ENCODE data around the gene SYNJ1.

The SYNJ1 gene

DNA sequence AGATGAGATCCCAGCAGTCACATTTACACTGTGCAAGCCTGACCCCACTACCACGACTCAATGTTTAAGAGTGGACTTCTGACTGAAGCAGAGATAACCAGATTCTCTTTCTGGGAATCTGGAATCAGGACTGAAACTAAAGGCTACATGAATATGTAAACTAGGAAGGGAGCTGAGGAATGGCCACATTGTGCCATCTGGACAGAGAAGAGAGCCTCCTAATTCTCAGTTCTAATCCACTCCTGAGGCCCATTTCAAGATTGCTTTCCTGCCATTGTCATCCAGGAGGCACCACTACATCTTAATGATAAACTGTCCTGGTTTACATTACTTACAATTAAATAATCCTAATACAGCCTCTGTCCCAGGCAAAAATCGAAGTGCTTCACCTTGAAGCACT is 37.2 kb upstream of the SYNJ1 start:
- TF ChIP-seq, protein P1, sequence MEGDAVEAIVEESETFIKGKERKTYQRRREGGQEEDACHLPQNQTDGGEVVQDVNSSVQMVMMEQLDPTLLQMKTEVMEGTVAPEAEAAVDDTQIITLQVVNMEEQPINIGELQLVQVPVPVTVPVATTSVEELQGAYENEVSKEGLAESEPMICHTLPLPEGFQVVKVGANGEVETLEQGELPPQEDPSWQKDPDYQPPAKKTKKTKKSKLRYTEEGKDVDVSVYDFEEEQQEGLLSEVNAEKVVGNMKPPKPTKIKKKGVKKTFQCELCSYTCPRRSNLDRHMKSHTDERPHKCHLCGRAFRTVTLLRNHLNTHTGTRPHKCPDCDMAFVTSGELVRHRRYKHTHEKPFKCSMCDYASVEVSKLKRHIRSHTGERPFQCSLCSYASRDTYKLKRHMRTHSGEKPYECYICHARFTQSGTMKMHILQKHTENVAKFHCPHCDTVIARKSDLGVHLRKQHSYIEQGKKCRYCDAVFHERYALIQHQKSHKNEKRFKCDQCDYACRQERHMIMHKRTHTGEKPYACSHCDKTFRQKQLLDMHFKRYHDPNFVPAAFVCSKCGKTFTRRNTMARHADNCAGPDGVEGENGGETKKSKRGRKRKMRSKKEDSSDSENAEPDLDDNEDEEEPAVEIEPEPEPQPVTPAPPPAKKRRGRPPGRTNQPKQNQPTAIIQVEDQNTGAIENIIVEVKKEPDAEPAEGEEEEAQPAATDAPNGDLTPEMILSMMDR (IDR thresholded peaks at IDR 0.05; ENCODE audit: low read depth, low read length): no peak
- no peak for DNase-seq (ENCODE audit: extremely low read depth, low read depth)

DNA sequence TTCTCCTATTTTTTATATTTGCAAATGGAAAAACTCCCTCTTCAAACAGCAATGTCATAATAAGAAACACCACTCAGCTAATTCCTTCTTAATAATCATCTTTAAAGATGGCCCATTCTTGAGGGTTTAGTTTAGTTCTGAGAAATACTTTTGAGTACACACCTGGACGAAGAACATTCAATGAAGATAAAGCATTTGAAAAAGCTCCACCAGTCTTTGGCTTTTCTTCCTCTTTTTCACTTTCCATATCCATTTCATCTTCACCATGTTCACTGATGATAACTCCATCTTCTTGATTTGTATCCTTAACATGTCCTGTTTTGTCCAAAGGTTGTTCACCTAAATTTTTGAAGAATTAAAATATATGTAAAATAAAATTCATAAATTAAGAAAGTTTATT is 36.4 kb upstream of the SYNJ1 start:
- TF ChIP-seq, protein P1 (IDR thresholded peaks at IDR 0.05; ENCODE audit: low read depth, low read length): no peak
- DNase-seq (ENCODE audit: extremely low read depth, low read depth): no peak

DNA sequence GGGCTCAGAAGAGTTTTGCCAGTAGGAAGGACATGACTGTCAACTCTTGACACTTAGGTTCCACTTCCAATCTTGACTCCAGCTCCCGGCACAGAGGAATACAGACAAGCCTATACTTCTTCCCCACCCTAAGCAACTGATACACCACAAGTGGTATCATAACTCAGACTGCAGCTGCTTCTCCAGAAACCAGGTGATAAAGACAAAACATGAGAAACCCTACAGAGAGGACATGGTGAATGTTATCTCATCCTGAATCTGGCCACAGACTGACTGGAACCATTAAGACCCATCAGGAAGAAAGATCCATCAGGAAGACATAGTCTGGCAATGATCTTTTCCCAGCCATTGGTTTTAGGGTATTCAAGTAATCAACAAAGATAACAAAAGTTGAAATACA is 30.0 kb upstream of the SYNJ1 start:
- no peak for DNase-seq (ENCODE audit: extremely low read depth, low read depth)
- TF ChIP-seq, protein P1 (IDR thresholded peaks at IDR 0.05; ENCODE audit: low read depth, low read length): no peak

DNA sequence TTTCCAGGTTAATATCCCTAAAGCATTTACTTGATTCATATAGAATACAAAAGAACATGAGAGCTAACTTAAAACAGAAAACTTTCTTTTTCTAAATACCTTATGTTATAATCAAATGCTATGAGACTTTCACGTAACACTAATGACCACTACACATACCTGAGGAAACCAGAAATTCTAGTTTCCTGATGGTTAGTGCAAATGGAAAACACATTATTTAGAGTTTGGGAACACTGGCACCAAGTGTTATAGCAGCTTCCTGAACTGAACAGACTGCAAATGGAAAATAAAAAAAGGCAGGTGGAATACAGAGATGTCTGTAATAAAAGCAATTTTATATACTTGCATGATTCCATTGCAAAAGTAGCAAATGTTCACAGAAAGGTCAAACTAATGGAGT is 28.3 kb upstream of the SYNJ1 start:
- TF ChIP-seq, protein P1 (IDR thresholded peaks at IDR 0.05; ENCODE audit: low read depth, low read length): no peak
- DNase-seq (ENCODE audit: extremely low read depth, low read depth): no peak

DNA sequence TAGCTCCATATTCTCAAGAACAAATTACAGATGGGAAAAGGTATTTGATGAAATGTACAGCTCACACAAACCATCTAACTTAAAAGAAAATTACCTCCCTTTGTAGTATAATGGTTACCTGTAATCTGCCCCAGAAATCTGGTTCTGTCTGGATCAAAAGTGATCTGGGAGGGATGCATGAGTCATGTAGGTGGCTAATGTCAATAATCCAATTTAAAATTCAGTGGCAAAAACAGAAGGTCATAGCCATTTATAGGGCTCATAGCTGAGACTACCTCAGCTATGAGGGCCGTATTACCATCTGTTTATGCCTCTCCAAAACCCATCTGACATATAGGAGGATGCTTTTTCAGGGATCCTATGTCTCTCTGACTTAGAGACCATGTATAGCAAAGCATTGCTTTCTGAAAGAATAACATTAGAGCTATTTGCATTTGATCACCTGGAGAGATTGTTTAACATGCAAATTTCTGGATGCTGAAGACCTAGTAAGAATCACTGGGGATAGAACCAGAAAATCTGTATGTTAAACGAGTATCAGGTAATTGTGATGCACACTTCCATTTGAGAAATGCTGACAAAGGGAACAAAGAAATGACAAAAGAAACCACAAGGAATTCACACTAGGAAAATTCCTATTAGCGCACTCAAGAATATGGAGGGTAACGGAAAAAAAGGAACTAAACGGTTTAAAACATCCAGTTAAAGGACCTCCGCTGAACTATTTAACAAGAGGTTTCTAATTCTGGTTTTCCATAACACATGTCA is 26.2 kb upstream of the SYNJ1 start:
- DNase-seq (ENCODE audit: extremely low read depth, low read depth): no peak

DNA sequence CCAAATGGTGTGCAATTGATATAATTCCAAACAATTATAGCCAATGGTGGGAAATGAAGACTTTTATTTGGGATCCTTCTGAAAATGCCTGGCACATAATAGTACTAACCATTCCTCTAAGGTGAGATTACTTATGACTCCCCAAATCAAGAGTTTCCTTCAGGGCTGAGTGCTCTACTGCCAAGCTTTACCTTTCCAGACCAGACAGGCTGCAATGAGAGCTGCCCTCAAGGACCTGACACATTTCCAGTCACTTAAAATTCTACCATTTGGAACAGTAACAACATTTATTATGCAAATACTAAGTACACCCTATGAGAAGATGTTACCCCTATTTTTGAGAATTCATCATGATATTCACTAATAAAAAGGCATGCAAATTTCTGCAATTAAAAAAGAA is 22.6 kb upstream of the SYNJ1 start:
- DNase-seq (ENCODE audit: extremely low read depth, low read depth): no peak
- TF ChIP-seq, protein P1 (IDR thresholded peaks at IDR 0.05; ENCODE audit: low read depth, low read length): no peak

More for the DNA sequence above, 26.2 kb upstream of the SYNJ1 start:
- TF ChIP-seq, protein P1 (IDR thresholded peaks at IDR 0.05; ENCODE audit: low read depth, low read length): no peak

DNA sequence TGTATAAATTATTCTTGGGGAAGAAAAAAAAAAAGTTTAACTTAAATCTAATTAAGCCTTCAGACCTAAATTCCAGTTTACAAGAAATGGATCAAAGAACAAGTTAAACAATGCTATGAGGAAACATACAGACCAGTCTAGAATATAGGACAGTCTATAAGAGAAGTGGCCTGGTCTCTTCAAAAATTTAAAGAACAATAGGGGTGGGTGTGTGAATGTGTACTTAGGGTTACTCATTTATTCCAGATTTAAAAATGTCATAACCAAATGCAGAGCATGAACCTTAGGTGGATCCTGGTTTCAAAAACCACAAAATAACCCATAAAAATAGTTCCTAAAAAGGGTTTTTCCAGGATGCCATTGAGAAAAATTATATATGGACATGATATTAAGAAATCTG is 21.8 kb upstream of the SYNJ1 start:
- TF ChIP-seq, protein P1 (IDR thresholded peaks at IDR 0.05; ENCODE audit: low read depth, low read length): no peak
- DNase-seq (ENCODE audit: extremely low read depth, low read depth): no peak

Measured in AG09319 (cell line).